Measurements from ENCODE around the gene CMSS1.

Gene CMSS1

DNA sequence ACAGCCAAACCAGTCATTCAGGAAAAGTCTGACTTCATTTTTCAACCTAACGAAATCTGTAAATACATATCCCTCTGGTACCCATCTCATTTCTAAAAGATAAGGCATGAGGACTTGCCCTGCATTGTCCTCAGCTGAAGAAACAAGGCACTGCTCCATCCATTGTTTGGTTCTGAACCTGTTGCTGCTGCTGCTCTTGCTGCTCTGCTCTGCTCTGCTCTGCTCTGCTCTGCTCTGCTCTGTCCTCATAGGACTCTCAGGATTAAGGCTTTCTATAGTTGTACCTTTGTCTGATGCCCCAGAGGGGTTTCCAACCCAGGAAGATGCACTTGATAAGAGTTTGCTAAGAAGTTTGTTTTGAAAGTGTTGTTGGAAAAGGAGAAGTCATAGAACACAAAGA lies 38.2 kb downstream of the CMSS1 start:
- no peak for FAIRE-seq

DNA sequence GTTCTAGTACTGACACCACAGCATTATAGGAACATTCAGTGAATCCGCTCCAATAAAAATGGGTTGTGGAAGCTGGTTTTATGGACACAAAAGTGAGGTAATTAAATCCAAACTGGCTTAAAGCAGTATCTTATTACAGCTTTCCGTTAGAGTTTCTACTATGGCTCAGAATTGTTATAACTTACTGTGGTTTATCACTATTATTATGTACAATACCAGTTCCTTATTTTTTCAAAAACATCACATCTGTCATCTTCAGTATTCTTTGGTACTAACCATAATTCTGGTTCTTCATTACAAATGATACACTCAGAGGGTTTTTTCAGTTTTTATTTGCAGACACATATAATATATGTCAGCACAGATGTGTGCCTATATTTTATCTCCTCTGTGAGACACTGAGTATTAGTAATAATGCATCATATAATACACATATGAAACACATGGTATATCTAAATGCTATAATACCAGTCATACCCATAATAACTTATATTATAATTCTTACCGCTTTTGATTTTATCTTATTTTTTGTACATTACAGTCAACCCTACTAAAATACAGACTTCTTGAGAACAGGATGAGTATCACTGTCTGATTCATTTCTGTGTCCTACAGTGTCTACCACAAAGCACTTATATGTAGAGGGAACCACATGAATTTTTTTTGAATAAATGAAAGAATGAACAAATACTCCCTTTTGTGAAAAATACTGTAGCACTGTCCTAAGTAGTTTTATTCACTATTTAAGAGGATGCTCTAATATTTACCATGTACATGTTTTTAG lies 39.0 kb downstream of the CMSS1 start:
- FAIRE-seq, result no peak

DNA sequence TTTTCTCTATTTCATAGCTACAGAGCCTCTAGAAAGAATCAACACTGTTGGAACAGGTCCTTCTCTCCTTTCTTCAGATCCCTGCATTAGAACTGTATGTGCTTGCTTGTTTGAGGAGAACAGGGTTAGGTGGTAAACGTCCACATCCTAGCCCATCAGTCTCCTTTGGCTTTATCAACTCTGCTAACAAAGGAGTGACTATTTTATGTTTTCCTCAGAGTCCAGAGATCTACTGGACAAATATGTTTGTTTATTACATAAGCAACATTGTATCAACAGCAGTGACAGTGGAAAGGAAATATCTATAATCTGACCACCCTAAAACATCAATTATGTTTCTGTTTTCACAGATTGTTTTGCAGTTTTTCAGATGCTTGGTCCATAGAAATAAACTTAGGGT lies 39.6 kb downstream of the CMSS1 start:
- no peak for FAIRE-seq

DNA sequence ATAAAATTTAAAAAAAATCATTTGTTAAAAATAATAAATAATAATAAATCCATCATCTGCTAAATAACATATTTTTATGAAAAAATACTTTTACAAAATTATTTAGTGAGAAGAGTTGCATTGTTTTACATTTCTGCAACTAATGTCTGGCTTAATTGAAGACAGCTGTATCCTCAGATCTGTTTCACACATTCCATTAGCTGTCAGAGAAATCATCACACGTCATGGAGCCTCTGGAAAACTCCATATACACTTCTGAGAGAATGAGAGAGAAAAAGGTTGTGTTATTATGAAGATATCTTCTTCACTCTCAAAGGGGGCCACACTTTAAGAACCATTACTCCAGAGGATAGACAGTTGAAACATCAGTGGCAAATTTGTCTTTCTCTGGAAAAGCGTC lies 40.8 kb downstream of the CMSS1 start:
- FAIRE-seq, result no peak

DNA sequence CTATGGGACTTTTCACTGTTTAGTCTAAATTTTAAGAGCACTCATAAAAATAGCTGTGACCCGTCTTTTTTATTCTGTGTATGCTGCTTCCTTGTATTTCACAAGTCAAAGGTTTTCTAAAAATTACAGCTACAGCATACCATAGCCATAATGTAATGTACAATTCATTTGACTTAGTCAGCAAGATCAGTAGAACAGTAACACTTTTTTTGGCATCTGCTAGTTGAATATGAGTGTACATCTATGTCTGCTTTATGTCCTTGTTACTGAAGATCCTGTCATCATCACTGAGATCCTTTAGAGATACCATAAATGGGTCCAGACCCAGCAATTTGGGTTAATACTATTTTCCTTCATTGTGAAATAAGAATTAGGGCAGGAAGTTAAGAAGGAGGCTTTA lies 42.2 kb downstream of the CMSS1 start:
- no peak for FAIRE-seq

DNA sequence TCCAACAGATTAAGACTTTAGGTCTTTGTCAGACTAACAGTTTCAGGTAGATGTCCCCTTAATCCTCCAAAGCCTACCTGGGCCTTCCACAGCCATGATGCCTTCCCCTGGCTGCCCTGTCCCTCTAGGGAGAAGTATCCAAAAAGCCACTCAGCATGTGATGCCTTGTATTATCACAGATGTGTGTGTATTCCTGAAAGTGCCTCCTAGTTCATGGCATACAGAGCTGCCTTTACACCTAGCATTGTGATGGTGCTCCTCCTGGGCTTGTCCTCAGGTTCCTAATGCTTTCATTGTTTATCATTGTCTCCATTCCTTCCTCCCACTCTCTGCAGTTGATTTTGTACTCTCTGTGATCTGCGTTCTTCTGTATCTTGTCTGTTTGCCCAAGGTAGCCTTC lies 43.6 kb downstream of the CMSS1 start:
- FAIRE-seq, result no peak

DNA sequence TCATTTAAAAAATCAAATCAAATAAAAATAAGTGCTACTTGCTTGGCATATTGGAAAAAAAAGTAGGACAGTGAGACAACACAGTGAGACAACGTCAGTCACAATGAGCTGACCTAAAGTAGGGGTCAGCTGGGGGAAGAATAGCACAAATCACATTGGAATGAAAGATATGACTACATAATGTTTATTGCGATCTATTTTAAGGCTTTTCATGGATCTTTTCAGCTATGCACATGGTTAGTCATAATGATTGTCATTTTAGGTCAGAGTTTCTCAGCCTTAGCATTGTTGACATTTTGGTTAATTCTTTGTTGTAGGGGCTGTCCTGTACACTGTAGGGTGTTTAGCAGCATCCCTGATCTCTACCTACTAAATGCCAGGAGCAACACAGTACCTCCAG lies 44.5 kb downstream of the CMSS1 start:
- FAIRE-seq, result no peak

DNA sequence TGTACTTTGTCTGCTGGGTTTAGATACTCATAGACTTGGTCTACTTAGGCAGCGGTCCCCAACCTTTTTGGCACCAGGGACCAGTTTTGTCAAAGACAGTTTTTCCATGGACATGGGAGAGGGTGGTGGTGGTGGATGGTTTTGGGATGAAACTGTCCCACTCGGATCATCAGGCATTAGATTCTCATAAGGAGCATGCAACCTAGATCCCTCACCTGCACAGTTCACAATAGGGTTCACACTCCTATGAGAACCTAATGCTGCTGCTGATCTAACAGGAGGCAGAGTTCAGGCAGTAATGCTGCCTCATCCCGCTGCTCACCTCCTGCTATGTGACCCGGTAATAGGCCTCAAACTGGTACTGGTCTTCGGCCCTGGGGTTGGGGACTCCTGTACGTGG lies 45.3 kb downstream of the CMSS1 start:
- no peak for FAIRE-seq

DNA sequence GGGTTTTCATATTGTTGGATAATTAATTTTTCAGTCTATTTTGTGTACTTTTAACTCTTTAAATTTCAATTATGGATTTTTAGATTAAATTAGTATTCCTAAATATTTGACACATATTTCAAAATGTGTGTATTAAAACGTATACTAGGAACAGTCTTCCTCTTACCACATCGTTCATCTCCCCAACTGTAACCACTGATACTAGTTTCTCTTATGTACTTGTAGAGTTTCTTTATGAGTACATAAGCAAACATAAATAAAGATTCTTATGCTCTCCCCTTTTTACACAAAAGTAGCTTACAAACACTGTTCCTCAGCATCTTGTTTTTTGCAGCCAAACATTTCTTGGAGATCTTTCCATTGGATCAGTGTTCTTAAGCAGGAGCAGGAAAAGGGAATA lies 45.9 kb downstream of the CMSS1 start:
- FAIRE-seq, result no peak

DNA sequence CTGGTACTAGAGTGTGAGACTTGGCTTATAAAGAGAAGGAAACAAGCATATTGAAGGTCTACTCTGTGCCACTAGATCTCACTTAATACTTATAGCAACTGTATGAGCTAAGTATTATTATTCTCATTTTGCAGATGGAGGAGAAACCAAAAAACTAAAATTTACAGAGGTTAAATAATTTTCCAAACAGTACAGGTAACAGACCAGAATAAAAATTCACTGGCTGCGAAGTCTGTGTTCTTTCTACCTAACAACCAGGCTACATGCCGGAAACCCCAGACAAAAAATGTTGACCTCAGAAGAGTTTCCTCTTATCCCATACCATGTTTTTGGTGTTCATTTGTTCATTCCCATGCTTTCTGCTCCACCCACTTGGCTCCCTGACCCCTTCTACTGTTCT lies 46.6 kb downstream of the CMSS1 start:
- FAIRE-seq, result no peak

DNA sequence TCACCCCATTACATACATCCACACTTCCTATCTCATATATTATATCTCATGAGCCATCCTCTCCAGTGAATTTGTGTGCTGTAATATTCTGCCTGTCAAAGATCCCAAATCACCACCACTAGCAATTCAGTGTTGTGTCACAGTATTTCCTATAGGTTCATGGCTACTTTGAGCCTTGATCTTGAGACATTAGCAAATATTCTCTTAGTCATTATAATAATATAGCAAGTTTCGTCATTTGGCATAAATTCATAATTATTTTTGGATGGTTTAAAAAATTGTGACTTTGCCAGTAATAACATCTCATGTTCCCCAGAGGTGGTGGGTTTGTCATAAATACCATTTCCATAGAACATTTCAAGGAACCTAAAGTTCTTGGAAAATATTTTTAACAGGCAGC lies 47.7 kb downstream of the CMSS1 start:
- no peak for FAIRE-seq

DNA sequence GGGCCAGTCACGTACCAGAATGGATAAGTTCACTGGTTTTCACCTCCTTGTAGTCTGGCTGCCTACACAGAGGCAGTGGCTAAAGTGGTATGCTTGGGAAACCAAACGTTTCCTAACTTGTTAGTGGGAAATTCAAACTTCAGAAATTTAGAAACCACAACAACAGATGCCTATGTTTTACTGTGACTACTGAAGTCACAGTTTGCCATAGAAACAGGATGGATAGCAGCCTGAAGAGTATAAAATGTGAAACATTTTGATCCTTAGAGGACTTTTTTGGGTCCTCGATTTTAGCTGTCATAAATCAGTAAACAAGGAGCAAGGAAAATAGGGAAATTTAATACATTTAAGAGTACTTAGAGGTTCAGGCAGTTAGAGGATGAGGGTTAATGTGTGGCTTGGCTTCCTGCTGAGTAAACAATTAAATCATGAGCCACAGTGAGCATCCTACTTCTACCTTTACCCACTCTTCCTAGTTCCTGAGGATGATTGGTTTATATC lies 48.6 kb downstream of the CMSS1 start:
- no peak for FAIRE-seq

DNA sequence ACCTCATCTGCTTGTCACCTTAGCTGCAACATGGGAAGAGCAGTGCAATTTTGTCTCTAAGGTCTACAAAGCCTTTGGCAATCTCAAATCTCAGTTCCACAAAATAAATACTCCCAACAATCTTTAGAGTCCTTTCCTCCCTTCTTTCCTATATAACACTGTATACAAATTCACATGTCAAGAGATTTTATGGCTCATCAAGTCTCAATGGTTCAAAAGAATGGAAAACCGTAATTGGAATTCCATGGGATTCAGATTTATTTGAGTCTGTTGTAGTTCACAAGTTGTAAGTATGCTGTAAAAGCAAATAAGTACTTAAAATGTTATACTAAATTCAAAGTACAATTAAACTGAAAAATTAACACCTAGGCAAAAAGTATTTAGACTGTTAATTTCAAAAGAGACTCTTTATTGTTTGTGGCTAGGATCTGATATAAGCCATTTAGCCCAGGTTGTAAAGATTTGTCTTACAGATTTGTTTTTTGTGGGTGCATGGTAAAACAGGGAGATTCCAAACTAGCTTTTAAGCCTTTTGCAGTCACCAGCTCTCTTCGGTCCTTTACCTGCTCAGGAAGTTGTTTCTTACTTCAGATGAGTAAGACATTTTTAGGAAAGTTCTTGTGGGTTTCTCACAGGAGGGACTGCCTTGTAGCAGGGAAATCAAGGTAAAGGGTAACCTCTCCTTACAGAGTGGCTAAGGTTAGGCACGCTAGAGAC lies 50.1 kb downstream of the CMSS1 start:
- no peak for FAIRE-seq

DNA sequence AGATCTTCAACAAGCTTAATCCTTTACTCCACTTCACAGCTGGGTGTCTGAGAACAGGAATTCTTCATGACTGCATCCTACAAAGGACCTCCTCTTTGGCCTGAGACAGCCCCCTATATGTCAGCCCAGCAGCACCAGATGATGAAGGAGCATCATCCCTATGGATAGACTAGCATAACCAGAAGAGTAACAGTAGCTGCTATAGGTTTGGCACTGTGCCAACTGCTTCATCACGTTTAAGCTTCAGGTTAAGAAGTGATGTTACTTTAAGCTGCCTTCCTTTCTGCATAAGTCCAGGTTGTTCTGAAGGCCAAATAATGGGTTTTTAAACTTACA lies 50.6 kb downstream of the CMSS1 start:
- no peak for FAIRE-seq

DNA sequence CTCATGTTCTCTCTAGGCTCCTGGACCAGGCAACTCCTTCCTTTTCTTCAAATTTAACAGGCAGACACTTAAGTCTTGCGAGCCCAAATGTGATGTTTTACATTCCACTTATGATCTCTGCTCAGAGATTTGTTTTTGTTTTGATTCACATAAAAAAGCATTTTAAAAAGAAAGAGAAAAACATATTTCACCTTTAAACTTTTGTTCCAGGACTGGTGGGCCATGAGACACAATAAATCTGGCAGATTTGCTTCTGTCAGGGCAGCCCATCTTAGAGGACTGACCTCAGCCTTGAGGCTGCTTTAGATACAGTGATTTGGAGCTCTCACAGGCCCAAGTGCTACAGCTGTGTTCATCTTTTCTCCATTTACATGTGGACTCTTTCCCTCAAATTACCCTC lies 52.0 kb downstream of the CMSS1 start:
- FAIRE-seq, result no peak

DNA sequence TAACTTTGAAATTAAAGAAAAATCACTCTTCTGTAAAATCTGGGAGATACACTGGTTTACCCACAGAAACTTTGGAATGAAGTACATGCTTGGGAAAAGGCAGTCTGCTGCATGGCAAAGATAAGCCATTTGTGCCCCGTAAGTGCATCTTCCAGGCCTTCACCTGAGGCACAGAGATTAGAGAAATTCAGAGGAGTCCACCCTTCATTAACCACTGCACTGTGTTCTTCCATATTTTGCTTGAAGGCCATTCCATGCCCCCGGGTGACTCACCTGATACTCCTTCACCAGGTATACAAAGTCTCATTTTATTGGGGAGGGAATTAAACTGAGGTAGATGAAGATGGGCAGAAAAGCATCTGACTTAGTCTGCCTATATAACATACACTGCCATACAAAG lies 53.0 kb downstream of the CMSS1 start:
- FAIRE-seq, result no peak

DNA sequence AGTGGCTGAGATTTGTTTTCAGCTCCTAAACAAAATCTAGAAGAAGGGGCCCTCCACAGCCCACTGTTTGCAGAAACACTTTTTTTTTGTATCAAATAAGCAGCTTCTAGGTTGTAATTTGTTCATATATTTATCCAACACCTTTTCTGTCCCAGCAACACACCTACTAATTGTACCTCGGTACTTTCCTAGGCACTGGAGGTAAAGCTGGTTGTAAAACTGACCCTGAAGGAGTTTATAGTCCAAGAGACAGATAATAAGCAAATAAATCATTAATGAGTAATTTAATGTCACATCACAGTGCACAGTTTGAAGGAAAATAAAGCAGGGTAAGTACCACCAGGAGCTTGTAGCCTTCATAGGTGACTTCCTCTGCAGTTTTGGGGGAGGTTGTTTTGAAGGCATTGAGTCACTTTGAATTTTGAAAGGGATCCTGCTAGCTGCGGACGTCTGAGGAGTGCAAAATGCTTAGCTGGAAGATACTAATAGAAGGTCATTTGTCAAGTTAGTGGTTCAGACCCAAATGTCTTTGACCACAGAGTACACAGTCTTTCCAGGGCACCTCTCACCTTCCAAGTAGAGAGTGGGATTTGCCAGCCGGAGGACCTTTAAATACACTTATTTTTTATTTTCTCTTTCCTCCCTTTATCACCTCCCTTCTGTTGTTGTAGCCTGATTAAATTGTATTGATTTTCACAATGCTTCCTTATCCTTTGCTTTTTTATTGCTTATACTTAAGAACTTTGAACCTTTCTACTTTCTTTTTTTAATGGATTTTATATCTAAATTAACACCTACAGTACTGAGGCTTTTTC lies 53.8 kb downstream of the CMSS1 start:
- no peak for FAIRE-seq

DNA sequence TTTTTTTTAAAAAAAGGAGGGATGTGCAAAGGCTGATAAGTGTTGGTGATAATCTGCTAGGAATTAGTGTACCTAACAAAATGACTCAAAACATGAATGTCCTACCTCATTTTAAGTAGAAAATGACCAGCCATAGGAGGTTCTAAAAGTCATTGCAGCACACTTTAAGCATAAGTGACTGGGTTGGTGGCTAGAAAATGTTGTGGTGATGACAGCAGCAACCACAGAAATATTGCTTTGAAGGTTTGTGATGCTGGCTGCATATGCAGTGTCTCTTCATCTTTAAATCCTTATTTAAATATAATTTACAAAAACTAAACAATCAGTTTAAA lies 55.2 kb downstream of the CMSS1 start:
- no peak for FAIRE-seq

DNA sequence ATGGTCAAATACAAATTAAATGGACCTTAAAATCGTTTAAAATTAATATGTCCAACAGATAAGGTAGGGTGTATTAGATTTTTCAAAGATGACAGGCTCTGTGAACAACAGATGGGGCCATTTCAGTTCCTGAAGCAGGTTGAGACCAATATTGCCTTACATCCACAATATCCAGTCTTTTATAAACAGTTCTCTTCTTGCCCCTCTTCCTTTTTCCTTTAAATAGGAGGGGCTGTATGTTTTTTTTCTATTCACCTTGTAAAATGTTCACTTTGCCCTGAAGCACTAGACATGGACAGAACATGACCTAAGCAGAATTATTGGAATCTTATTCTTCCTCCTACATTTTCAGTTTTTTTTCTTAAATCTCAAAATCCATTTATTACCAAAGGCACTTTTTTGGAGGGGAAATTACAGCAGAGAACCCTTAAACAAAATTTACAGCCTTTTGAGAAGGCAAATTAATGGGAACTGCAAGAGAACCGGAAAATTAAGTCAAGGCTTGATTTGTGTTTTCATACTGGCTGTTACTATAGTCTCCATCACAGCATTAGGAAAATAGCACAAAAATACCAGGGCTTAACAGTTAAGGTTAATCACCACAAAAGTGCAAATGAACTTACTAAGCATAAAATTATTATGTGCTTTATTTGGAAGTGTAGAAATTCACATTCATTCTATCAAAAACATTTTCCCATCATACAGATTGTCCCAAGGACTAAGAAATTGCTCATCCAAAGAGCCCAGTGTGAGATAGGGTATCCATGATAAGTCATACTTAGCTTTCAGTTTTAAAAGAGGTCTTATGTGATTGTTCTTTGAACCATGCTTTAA lies 55.8 kb downstream of the CMSS1 start:
- no peak for FAIRE-seq

DNA sequence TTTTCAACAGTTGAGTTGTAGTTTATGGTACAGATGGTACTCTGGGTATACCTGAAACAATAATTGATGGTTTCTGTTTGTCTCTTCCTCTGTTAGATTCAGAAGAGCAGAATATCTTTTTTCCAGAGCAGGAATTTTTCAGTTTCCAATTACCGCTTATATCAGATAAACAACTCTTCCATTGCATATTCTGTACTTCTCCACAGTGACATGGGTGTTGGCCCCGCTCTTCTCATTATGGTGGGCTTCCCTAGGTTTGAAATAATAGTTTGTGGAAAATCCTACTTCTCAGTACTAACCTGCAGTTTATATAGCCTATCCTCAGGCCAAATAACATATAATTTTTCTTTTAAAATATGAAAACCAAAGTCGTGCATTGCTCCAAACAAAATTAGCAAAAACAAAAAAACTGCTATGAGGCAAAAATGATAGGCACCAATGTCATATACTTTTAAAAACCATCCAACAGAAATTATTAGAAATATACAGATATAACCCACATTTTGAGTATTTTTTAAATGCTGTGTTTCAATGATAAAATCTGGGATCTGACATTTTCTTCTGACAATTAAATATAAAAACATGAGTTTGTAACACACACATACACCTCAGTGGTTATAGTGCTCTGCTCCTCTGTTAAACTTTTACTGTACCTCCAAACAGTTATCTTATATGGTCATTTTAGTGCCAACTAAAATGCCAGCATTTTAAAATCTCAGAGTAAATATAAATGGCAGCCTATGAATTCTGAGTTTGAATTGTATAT lies 56.8 kb downstream of the CMSS1 start:
- no peak for FAIRE-seq

DNA sequence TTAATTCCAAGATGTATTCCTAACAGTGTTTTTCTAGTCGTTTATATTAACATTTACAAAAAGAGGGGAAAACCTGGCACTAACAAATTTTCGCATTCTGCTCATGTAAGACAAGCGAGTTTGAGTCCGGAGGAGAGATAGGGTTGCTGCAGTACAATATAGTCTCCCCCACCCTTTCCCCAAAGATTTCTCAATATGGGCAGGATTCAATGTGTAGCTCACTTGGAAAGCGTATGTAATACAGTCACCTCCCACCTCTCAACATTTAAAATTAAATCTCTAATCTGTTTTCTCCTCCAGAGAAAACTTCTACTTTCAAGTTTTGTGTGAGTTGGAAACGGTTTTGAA lies 57.9 kb downstream of the CMSS1 start:
- FAIRE-seq, result no peak
